PFSK-1 (cell line): ENCODE data around the gene ATP2B2.

Experiments
- FOXP2 ChIP-seq: optimal IDR thresholded peaks from 2 replicates; pipeline ENCODE3; 2011; ENCODE audit warnings: borderline replicate concordance, control low read depth, inconsistent platforms; ENCODE audit not compliant: insufficient read depth; ENCODE audit errors: extremely low read length, extremely low read depth
- POLR2AphosphoS5 ChIP-seq: IDR thresholded peaks from 2 replicates; pipeline ENCODE4 v1.6.1; 2012; ENCODE audit warnings: low read depth, mild to moderate bottlenecking, control low read depth, low read length, moderate library complexity
- SIN3A ChIP-seq: IDR thresholded peaks from 2 replicates; pipeline ENCODE4 v1.6.1; 2012; ENCODE audit warnings: mild to moderate bottlenecking, low read length, moderate library complexity, borderline replicate concordance; ENCODE audit not compliant: insufficient read depth
- TAF1 ChIP-seq: IDR thresholded peaks from 2 replicates; pipeline ENCODE4 v1.6.1; 2012; ENCODE audit warnings: low read length, control low read depth, borderline replicate concordance; ENCODE audit not compliant: insufficient read depth
- TF ChIP-seq, protein P1 (sequence below), 2 experiments: IDR thresholded peaks; 2 replicates each; pipeline versions ENCODE4 v1.6.1 to v1.8.0; 2011 to 2012; ENCODE audit warnings: low read depth in 2 of 2, low read length in 2 of 2, control low read depth in 1 of 2, inconsistent platforms in 1 of 2, mild to moderate bottlenecking in 1 of 2, moderate library complexity in 1 of 2; ENCODE audit not compliant: insufficient read depth in 1 of 2

Gene ATP2B2

DNA sequence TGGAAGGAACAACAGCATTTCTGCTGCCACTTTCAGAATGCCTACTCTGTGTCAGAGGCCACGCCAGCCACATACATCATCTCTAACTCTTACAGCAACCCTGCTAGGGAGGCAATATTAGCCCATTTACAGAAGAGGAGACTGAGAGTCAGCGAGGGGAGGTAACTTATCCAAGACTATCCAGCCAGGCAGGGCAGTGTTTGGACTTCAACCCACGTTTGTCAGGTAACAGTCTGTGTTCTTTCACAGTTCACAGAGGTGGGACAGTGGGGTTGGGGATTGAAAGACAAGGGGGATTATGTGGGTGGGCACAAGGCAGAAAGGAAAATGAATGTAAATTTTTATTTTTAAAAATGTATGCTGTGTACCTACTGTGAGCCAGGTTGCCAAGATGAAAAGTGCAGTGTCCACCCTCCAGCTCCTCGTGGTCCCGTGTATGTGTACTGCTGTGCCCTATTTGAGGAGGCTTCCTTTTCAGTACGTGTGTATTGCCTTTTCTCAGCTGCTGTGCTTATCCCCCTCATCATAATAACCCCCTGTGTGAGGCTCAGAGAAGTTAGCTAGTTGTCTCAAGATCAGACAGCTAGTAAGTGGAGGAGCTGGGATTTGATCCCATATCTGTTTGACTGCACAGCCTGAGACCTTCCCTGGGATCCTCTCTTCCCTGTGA, 16.5 kb upstream of the ATP2B2 start:
- no peak for TF ChIP-seq TAF1
- TF ChIP-seq FOXP2 = no peak

DNA sequence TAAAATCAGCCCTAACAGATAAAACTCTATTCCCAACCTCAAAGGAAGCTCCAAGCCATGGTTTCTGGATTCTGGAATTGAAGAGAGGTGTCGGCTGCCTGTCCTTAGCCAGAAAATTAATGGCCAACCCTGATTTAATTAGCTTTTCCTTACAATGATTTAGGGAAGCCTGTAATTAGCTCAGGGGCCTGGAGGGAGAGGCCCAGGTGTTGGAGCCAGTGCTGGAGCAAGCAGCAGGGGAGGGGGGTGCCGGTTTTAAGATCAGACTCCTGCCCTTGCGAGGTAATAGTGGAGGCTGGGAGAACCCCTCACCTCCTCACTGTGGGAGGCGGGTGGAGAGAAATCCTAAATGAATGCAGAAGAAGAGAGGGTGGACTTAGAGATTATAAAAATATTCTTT, 14.7 kb upstream of the ATP2B2 start:
- no peak for TF ChIP-seq FOXP2
- TF ChIP-seq, protein P1, sequence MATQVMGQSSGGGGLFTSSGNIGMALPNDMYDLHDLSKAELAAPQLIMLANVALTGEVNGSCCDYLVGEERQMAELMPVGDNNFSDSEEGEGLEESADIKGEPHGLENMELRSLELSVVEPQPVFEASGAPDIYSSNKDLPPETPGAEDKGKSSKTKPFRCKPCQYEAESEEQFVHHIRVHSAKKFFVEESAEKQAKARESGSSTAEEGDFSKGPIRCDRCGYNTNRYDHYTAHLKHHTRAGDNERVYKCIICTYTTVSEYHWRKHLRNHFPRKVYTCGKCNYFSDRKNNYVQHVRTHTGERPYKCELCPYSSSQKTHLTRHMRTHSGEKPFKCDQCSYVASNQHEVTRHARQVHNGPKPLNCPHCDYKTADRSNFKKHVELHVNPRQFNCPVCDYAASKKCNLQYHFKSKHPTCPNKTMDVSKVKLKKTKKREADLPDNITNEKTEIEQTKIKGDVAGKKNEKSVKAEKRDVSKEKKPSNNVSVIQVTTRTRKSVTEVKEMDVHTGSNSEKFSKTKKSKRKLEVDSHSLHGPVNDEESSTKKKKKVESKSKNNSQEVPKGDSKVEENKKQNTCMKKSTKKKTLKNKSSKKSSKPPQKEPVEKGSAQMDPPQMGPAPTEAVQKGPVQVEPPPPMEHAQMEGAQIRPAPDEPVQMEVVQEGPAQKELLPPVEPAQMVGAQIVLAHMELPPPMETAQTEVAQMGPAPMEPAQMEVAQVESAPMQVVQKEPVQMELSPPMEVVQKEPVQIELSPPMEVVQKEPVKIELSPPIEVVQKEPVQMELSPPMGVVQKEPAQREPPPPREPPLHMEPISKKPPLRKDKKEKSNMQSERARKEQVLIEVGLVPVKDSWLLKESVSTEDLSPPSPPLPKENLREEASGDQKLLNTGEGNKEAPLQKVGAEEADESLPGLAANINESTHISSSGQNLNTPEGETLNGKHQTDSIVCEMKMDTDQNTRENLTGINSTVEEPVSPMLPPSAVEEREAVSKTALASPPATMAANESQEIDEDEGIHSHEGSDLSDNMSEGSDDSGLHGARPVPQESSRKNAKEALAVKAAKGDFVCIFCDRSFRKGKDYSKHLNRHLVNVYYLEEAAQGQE (IDR thresholded peaks at IDR 0.05; ENCODE audit: insufficient read depth in 1 of 2, low read depth in 2 of 2, low read length in 2 of 2) = no peak
- TF ChIP-seq POLR2AphosphoS5 = no peak
- TF ChIP-seq SIN3A = no peak
- TF ChIP-seq TAF1 = no peak

DNA sequence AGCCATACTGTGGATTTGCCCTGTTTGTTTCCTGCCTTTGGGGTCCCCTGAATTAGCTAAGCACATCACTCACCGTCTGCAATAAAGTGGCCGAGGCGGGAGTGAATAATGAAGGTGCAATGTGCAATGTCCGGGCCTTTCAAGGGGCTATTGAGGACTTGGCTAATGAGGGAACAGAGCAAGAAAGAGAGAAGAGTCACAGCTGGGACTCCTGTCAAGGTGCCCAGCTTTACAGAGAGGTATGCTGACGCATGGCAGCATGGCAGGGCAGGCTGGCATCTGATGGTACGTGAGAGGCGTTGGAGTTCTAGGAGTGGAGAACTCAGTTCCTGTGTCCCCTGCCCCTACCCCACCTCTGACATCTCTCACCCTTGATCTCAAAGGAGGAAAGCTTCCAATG, 13.8 kb upstream of the ATP2B2 start:
- TF ChIP-seq FOXP2 (no peak), TAF1 (no peak), SIN3A (no peak), POLR2AphosphoS5 (no peak)
- TF ChIP-seq, protein P1 (IDR thresholded peaks at IDR 0.05; ENCODE audit: insufficient read depth in 1 of 2, low read depth in 2 of 2, low read length in 2 of 2) = no peak

DNA sequence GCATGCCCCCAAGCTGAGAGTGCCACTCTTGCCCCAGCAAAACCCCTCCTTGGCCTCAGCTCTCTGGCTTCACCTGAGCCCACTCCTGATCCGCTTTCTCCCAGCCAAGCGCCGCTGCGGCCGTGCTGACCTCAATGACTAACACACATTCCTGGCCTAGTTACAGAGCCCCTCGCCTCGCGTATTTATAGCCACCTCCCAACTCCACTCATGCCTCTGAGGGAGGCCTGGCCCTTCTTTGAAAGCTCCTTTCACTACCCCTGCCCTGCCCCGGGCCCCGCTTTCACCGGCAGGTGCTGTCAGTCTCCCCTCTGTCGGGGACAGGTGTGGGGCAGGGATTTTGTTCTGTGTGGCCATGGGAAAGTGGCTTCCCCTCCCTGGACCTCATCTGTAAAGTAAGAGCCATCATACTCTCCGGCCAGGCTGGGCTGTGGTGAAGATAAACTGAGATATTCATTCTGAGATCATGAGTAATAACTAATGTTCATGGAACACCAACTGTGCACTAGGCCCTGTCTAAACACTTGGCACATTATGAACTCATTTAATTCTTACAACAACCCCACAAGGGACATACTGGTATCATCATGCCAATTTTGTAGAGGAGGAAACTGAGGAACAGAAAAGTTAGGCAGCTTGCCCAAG, 13.2 kb upstream of the ATP2B2 start:
- TF ChIP-seq SIN3A (no peak), TAF1 (no peak), POLR2AphosphoS5 (no peak)
- TF ChIP-seq, protein P1 (IDR thresholded peaks at IDR 0.05; ENCODE audit: insufficient read depth in 1 of 2, low read depth in 2 of 2, low read length in 2 of 2) = no peak

DNA sequence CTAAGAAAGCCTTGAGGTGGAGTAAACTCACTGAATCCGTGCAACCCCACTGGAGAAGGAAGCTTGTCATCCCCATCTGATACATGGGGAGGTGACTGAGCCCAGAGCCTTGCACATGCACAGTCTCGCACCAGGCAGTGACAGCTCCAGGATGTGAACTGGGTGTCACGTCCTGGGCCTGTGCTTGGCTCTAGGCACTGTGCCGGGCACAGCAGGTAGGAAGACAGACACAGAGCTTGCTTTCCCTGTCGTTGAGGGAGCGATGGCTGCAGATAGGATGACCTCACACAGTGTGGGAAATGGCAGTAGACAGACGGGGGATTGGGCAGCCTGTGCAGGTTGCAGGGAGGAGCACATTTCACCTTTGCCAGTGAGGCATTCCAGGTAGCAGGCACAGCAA, 12.2 kb upstream of the ATP2B2 start:
- TF ChIP-seq TAF1 = no peak
- TF ChIP-seq, protein P1 (IDR thresholded peaks at IDR 0.05; ENCODE audit: insufficient read depth in 1 of 2, low read depth in 2 of 2, low read length in 2 of 2) = no peak
- TF ChIP-seq SIN3A = no peak
- no peak for TF ChIP-seq FOXP2
- TF ChIP-seq POLR2AphosphoS5 = no peak
